Activated CD8-positive, alpha-beta T cell treated with anti-CD3 and anti-CD28 coated beads, Interleukin-2, amount 10 ng/mL, durations not matched to agents 7 days and 5 days (primary cell): ENCODE measurements around the gene DUOXA1. TPM values are rescaled to one million over a fixed set of nuclear protein-coding genes. Genes with fewer than 3 reads are reported as not detected.

Experiments used
- ATAC-seq: fragments of 150-1000 bp; cut with Tn5 transposase; one replicate; pipeline ENCODE4 v1.10.0; 2021; ENCODE audit warnings: moderate library complexity
- CTCF ChIA-PET: fragments of 350-600 bp; sonication (Branson Sonifier 250); formaldehyde crosslinking; loops from one replicate; lab custom pipeline; 2021; ENCODE audit warnings: antibody characterized with exemption; lab: Charles Lee
- POLR2A ChIA-PET: fragments of 350-600 bp; sonication (Branson Sonifier 250); formaldehyde crosslinking; loops from one replicate; lab custom pipeline; 2021; ENCODE audit warnings: antibody characterized with exemption; lab: Charles Lee
- DNase-seq: peaks from one replicate; pipeline ENCODE4 v3.0.0-alpha.2; 2020
- H3K27ac Mint-ChIP-seq: one replicate; pipeline ENCODE4 v1.8.0; 2021; ENCODE audit warnings: mild to moderate bottlenecking, mixed read lengths
- H3K27me3 Mint-ChIP-seq: one replicate; pipeline ENCODE4 v1.8.0; 2021; ENCODE audit warnings: low read depth, mixed read lengths
- H3K36me3 Mint-ChIP-seq: one replicate; pipeline ENCODE4 v1.8.0; 2021; ENCODE audit warnings: low read depth, mixed read lengths
- H3K4me1 Mint-ChIP-seq: one replicate; pipeline ENCODE4 v1.8.0; 2021; ENCODE audit warnings: low read depth, mixed read lengths
- H3K4me3 Mint-ChIP-seq: one replicate; pipeline ENCODE4 v1.8.0; 2021; ENCODE audit warnings: mild to moderate bottlenecking, mixed read lengths
- H3K9me3 Mint-ChIP-seq: one replicate; pipeline ENCODE4 v1.8.0; 2022; ENCODE audit warnings: mixed read lengths; ENCODE audit not compliant: insufficient read depth
- total RNA-seq, 2 experiments: library from RNA; stranded (reverse); gene quantifications; one replicate each; pipeline ENCODE4 v1.2.3, GENCODE V29; 2021

Gene DUOXA1
- total RNA-seq, 2 experiments from 2014 or later, result not detected

DNA sequence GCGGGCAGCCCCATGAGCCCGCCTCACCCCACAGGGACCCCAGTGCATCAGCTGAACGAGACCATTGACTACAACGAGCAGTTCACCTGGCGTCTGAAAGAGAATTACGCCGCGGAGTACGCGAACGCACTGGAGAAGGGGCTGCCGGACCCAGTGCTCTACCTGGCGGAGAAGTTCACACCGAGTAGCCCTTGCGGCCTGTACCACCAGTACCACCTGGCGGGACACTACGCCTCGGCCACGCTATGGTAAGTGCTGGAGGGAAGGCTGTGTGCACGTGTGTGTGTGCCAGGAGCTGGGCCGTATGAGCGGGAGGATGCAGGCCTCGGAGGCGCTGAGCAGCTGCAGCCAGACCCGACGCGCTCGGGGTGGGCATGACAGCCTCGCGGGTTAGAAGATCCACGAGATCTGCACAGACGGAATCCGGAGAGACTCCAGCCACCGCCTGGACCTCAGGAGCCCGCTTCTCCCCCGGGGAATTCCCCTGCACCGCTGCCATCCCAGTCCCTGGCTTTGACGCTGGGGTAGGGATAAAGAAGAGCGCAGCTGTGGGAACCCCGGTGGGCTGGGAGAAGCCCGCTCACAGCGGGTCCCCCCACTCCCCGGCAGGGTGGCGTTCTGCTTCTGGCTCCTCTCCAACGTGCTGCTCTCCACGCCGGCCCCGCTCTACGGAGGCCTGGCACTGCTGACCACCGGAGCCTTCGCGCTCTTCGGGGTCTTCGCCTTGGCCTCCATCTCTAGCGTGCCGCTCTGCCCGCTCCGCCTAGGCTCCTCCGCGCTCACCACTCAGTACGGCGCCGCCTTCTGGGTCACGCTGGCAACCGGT, 13.0 kb downstream of the DUOXA1 start:
- H3K36me3 Mint-ChIP-seq, result no peaks in the 10 kb centered on the region
- no peak overlapping the region for H3K4me3 Mint-ChIP-seq
- peaks cover 75% of the 10 kb centered on the region for H3K27me3 Mint-ChIP-seq
- no peak overlapping the region for H3K27ac Mint-ChIP-seq
- H3K4me1 Mint-ChIP-seq, result peaks cover 32% of the 10 kb centered on the region
- ChIA-PET CTCF (no interaction called here), POLR2A (no interaction called here)
- ATAC-seq (no peak), DNase-seq (no peak)
- no peaks in the 10 kb centered on the region for H3K9me3 Mint-ChIP-seq

DNA sequence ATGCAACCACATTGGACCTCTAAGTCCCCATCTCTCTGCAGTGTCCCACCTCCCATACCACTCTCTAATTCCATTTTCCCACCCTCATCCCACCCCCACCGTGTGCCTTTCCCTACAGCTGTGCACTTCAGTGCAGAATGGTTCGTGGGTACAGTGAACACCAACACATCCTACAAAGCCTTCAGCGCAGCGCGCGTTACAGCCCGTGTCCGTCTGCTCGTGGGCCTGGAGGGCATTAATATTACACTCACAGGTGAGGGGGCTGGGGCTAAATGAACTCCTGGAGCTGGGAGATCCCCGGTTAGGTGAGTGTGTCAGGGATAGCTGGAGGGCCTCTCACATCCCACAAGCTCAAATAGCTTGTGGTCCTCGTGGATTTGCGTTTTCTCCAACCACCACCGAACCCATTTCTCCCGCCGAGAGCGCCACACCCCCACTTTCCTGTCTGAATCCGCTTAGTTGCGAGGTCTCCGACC, 13.6 kb downstream of the DUOXA1 start:
- Mint-ChIP-seq H3K4me3 (no peak overlapping the region), H3K36me3 (no peaks in the 10 kb centered on the region), H3K9me3 (no peaks in the 10 kb centered on the region), H3K27me3 (peaks cover 72% of the 10 kb centered on the region), H3K4me1 (peaks cover 32% of the 10 kb centered on the region), H3K27ac (no peak overlapping the region)
- CTCF ChIA-PET, result no interaction called here
- POLR2A ChIA-PET, result no interaction called here
- ATAC-seq (no peak), DNase-seq (no peak)

DNA sequence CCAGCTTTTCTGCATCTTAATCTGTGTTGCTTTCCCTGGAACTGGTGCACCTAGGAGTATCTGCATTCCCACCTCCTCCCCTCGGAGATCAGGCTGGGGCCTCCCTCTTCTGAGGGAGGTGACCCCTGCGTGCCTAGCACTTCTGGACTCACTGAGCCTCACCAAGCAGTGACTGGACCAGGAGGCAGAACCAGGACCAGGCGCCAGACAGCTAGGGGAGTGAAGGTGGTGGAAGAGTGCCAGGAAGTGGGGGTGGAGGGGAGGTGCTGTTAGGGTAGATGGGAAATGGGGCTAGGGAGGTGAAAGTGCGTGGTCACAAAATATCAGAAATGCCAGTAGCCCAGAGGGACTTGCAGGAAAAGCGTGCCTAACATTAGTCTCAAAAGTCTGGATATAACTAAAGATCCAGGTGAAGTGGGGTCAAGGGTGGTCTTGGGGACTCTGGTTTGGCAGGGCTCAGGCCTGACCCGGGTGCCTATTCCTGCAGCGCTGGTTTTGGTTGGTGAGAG, 14.3 kb downstream of the DUOXA1 start:
- no peak for ATAC-seq
- ChIA-PET POLR2A (no interaction called here), CTCF (interaction anchor here (1.4 kb wide), 1 partner anchor 12 kb away, joined by 3 read pairs; no protein-coding TSS in a partner anchor)
- H3K27ac Mint-ChIP-seq, result no peak overlapping the region
- H3K9me3 Mint-ChIP-seq, result no peaks in the 10 kb centered on the region
- peaks cover 74% of the 10 kb centered on the region for H3K27me3 Mint-ChIP-seq
- H3K36me3 Mint-ChIP-seq, result no peaks in the 10 kb centered on the region
- no peak for DNase-seq
- H3K4me3 Mint-ChIP-seq, result no peak overlapping the region
- H3K4me1 Mint-ChIP-seq, result peaks cover 32% of the 10 kb centered on the region

DNA sequence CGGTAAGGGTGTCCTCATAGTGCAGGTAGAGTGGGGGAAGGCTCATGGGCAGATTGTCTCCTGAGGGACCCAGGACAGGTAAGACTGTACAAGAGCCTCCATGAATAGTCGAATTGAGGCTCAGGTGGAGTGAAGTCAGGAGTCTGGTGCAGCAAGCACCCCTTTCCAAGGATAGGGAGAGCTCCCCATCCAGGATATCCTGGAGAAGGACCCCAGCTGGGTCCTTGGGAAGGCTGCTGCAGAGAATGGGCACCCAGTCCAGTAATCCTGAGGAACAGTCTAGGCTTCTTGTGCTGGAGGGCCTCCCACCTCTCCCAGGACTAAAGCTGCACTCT, 15.0 kb downstream of the DUOXA1 start:
- no peak for DNase-seq
- Mint-ChIP-seq H3K27me3 (peaks cover 80% of the 10 kb centered on the region), H3K27ac (no peak overlapping the region), H3K4me1 (peaks cover 32% of the 10 kb centered on the region), H3K4me3 (no peak overlapping the region), H3K36me3 (no peaks in the 10 kb centered on the region), H3K9me3 (no peaks in the 10 kb centered on the region)
- no peak for ATAC-seq
- ChIA-PET POLR2A (no interaction called here), CTCF (interaction anchor here (1.4 kb wide), 1 partner anchor 12 kb away, joined by 3 read pairs; no protein-coding TSS in a partner anchor)

DNA sequence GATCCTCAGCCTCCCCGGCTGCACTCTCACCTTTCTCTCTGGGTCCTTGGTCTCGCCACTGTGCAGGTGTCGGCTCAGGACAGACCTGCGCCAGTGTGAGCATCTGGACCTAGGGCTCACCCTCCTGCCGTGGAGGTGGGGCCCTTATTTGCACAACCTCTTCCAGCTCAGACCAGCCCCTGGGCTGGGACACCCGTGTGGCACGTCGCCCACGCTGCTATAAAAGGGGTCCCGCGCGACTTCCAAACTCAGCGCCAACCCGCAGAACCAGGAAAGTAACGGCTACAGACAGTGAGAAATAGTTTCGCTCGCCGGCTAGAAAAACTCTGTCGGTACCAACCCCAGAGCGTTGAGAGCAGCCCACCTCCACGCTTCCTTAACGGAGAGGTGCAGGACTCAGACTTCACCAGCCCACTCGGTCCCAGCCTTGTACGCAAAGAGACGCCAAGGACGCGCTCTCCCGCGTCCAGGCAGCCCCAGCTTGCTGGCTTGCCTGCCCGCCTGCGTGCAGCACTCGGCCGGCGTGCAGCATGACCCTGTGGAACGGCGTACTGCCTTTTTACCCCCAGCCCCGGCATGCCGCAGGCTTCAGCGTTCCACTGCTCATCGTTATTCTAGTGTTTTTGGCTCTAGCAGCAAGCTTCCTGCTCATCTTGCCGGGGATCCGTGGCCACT, 15.5 kb downstream of the DUOXA1 start, which contains the start of the genes DUOX2 and DUOXA2:
DUOX2 (minus strand) TSS at position 97 of the 675 bp plus-strand sequence. CDS start 761 bp downstream, outside the sequence.
DUOXA2 (plus strand) TSS at position 251 of the 675 bp plus-strand sequence; CDS start at position 531, 280 bp downstream.
- DNase-seq (no peak), ATAC-seq (no peak)
- ChIA-PET POLR2A (no interaction called here), CTCF (interaction anchor here (1.4 kb wide), 1 partner anchor 13 kb away, joined by 3 read pairs; no protein-coding TSS in a partner anchor)
- Mint-ChIP-seq H3K27ac (no peak within 1 kb of the TSS), H3K4me1 (peaks cover 32% of the 10 kb centered on the region), H3K36me3 (no peaks in the 10 kb centered on the region), H3K27me3 (peaks cover 80% of the 10 kb centered on the region), H3K9me3 (no peaks in the 10 kb centered on the region), H3K4me3 (no peak within 1 kb of the TSS)

DNA sequence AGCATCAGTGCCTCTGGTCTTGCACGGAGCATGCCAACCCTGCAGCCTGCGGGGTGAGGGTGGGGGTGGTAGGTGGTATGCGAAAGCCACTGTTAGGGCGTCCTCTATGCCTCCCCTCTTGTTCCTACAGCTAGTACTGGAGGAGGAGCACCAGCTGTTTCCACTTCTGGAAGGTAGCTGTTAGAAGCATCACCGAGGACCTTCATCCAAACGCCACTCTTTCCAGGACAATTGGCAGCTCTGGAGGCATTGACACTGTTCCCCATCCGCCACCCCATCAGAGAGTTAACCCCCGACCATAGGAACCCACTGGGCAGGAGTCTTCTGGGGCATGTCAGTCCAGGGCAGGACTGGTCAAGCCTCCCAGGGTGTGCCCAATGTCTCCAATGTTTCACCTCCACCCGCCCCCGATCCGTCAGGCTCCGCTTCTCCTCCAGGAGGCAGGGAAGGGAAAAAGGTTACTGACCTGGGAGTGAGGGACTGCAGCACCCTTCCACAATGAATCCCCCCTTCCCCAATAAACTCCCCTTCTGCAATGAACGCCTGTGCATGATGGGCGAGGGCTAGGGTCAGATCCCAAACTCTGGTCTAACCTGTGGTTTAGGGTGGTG, 16.2 kb downstream of the DUOXA1 start:
- no peak overlapping the region for H3K4me3 Mint-ChIP-seq
- H3K36me3 Mint-ChIP-seq, result no peaks in the 10 kb centered on the region
- no peak overlapping the region for H3K27ac Mint-ChIP-seq
- H3K9me3 Mint-ChIP-seq, result no peaks in the 10 kb centered on the region
- POLR2A ChIA-PET, result no interaction called here
- ATAC-seq (no peak), DNase-seq (no peak)
- peaks cover 32% of the 10 kb centered on the region for H3K4me1 Mint-ChIP-seq
- CTCF ChIA-PET, result no interaction called here
- peaks cover 84% of the 10 kb centered on the region for H3K27me3 Mint-ChIP-seq

DNA sequence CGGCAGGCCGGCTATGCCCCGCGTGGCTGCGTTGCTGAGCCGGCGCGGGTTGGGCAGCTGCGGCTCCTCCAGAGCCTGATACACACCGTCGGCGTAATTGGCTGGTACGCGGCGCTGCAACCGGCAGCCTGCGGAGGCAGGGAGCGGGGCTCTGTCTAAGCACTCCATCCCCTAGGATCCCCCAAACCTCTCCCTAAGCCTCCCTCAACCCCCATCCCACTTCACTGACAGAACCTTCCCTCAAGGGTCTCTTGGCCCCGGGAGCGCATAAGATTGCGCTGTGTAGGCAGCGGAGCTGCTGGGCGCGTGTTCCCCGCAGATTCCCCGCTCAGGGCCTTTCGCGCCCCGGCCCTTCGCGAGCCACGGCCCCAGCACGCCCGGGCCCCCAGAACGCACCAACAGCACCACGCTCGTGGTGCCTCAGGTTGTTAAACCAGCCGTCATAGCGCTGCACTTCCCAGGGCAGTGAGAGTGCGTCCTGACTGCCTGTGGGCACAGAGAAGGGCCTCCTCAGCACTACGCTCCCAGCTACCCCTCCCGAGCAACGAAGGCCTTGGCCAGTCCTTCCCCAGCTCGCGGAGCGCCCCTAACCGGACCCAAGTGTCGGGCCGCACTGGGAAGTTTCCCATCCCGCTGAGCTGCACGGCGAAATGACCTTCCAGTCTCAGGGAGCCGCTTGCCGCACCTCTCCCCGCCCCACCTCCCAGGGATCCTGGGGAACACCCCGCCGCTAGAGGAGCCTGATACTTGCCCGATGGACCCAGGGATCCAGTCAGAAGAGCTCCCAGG, 16.9 kb downstream of the DUOXA1 start:
- Mint-ChIP-seq H3K9me3 (no peaks in the 10 kb centered on the region), H3K4me3 (no peak overlapping the region), H3K27me3 (peaks cover 78% of the 10 kb centered on the region), H3K4me1 (peaks cover 29% of the 10 kb centered on the region), H3K36me3 (no peaks in the 10 kb centered on the region), H3K27ac (no peak overlapping the region)
- ATAC-seq, result no peak
- POLR2A ChIA-PET, result no interaction called here
- no peak for DNase-seq
- CTCF ChIA-PET, result interaction anchor here (1.3 kb wide), 1 partner anchor 12 kb away, joined by 3 read pairs; no protein-coding TSS in a partner anchor

DNA sequence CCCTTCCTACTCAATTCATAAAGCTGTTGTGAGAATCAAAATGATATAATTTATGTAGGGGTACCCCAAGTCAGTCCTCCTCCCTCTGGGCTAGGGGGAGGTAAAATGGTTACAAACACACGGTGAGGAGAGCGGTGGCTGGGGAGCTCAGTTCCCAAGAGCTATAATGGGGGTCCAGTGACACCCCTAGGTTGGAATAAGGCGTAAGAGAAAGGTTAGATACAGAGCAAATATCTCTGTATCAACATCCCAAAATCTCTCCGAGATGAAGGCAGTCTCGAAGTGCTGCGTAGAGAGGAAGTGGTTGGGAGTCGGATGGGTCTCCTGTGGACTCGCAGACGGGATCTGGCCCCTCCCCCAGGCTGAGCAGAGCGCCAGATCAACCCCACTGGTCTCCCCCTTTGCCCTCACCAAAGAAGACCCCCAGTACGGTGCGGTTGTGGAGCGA, 17.5 kb downstream of the DUOXA1 start:
- CTCF ChIA-PET, result interaction anchor here (1.3 kb wide), 1 partner anchor 11 kb away, joined by 3 read pairs; no protein-coding TSS in a partner anchor
- Mint-ChIP-seq H3K4me3 (peak overlapping the region; percentile 2), H3K4me1 (peaks cover 23% of the 10 kb centered on the region), H3K27me3 (peaks cover 73% of the 10 kb centered on the region), H3K9me3 (no peaks in the 10 kb centered on the region), H3K36me3 (no peaks in the 10 kb centered on the region), H3K27ac (peak overlapping the region; percentile 24)
- POLR2A ChIA-PET, result no interaction called here
- DNase-seq (no peak), ATAC-seq (no peak)

DNA sequence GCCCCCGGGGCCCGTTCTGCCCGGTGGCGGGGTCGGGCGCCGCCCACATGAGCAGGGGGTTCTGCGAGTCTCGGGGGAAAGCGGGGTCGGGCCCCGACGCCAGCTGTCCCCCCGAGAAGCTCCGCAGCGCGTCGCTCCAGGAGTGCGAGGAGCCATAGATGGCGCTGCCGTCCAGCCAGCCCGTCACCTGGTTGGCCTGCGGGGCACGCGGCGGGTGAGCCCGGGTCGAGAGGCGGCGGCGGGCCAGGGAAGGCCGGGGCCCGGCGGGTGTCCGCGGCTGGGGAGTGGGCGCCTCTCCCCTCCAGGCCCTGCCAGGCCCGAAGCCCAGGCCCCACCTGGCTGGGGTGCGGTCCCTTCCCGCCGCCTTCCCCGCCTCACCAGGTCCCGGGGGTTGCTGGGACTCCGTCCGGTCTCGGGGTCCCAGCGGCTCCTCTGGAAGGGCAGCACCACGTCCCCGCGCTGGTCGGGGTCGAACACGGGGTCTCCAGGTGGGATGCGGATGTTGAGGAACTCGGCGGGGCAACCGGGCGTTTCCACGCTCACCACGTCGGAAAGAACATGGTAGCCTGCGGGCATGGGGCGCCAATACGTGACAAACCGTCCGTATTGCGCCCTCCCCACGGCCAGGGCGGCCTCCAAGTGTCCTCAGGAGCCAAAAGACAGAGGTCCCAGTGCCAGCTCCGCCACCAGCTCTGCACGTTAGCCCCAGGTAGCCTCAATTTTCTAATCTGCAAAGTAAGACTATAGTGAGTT, 18.1 kb downstream of the DUOXA1 start:
- Mint-ChIP-seq H3K4me3 (no peak overlapping the region), H3K36me3 (no peaks in the 10 kb centered on the region), H3K27ac (no peak overlapping the region), H3K9me3 (no peaks in the 10 kb centered on the region), H3K4me1 (peaks cover 22% of the 10 kb centered on the region), H3K27me3 (peaks cover 69% of the 10 kb centered on the region)
- ChIA-PET CTCF (interaction anchor here (1.3 kb wide), 1 partner anchor 11 kb away, joined by 3 read pairs; no protein-coding TSS in a partner anchor), POLR2A (no interaction called here)
- no peak for DNase-seq
- ATAC-seq, result no peak

DNA sequence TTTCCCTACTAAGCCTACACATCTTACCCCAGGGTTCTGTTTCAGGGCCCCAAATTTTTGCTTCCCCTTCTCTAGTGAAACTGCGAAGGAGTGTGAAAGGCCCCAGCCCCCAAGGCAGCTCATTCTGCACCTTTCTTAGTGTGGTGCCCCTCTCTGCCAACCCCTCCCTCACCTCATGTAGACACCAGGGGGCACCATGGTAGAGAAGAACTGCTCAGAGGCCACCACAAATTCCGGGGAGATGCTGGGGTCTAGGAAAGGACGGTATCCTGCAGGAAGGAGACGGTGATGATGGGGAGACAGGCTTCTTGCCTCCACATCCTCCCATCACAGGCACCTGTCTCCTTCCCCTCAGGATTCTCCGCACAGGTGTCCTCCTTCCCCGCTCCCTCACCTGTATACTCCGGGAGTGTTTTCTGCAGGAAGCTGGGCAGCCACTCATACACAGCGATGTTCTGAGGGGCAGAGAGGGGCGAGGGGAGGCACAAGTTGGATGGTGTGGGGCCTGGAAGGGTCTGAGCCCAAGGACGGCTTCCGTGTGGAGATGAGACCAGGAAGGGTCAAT, 19.3 kb downstream of the DUOXA1 start:
- H3K9me3 Mint-ChIP-seq, result no peaks in the 10 kb centered on the region
- ATAC-seq (no peak), DNase-seq (no peak)
- H3K4me1 Mint-ChIP-seq, result peaks cover 19% of the 10 kb centered on the region
- H3K27me3 Mint-ChIP-seq, result peaks cover 61% of the 10 kb centered on the region
- ChIA-PET CTCF (interaction anchor here (1.0 to 1.3 kb wide), 2 partner anchors 8 to 11 kb away, joined by 3 to 9 read pairs; no protein-coding TSS in a partner anchor), POLR2A (no interaction called here)
- no peaks in the 10 kb centered on the region for H3K36me3 Mint-ChIP-seq
- no peak overlapping the region for H3K4me3 Mint-ChIP-seq
- no peak overlapping the region for H3K27ac Mint-ChIP-seq
